WERI-Rb-1 (cell line): ENCODE data around the gene S100A9.
A peak's percentile ranks its signal among the peaks of the same experiment; 100 is the strongest.

ENCODE experiments used
- DNase-seq: peaks from one replicate; pipeline ENCODE4 v3.0.0-alpha.2; 2020
- H3K27ac ChIP-seq: fragments of 250-450 bp; sonication (Bioruptor Pico); 2 replicates; pipeline ENCODE4 v1.5.1; 2020; ENCODE audit warnings: mild to moderate bottlenecking, moderate library complexity
- H3K27me3 ChIP-seq: fragments of 250-450 bp; sonication (Bioruptor Pico); 2 replicates; pipeline ENCODE4 v1.5.1; 2021; ENCODE audit warnings: mild to moderate bottlenecking, low read depth, moderate library complexity; ENCODE audit not compliant: insufficient read depth, severe bottlenecking
- H3K36me3 ChIP-seq: fragments of 250-450 bp; sonication (Bioruptor Pico); 2 replicates; pipeline ENCODE4 v1.5.1; 2020; ENCODE audit warnings: mild to moderate bottlenecking, moderate library complexity
- H3K4me3 ChIP-seq: 2 replicates; pipeline ENCODE4 v1.5.1; 2011; ENCODE audit warnings: low read depth, mild to moderate bottlenecking, control low read depth, low read length
- H3K9me3 ChIP-seq: fragments of 250-450 bp; sonication (Bioruptor Pico); 2 replicates; pipeline ENCODE4 v1.5.1; 2021; ENCODE audit warnings: mild to moderate bottlenecking, moderate library complexity; ENCODE audit not compliant: severe bottlenecking
- TF ChIP-seq, protein P1 (sequence below): IDR thresholded peaks from 2 replicates; pipeline ENCODE4 v1.5.1; 2011; ENCODE audit warnings: low read depth, mild to moderate bottlenecking, control low read depth, inconsistent platforms, low read length

Gene S100A9

GRCh38 chr1:153347856-153348255, 9.8 kb upstream of the S100A9 start:
- peak; percentile 51 for DNase-seq
- H3K27me3 ChIP-seq: peaks cover 88% of the 10 kb centered on the region

GRCh38 chr1:153348511-153349362, 8.9 kb upstream of the S100A9 start, which contains the start of gene PGLYRP4:
TSS of gene PGLYRP4 (minus strand) at chr1:153348841. CDS start at chr1:153347932, 909 bp downstream.
- TF ChIP-seq, protein P1, sequence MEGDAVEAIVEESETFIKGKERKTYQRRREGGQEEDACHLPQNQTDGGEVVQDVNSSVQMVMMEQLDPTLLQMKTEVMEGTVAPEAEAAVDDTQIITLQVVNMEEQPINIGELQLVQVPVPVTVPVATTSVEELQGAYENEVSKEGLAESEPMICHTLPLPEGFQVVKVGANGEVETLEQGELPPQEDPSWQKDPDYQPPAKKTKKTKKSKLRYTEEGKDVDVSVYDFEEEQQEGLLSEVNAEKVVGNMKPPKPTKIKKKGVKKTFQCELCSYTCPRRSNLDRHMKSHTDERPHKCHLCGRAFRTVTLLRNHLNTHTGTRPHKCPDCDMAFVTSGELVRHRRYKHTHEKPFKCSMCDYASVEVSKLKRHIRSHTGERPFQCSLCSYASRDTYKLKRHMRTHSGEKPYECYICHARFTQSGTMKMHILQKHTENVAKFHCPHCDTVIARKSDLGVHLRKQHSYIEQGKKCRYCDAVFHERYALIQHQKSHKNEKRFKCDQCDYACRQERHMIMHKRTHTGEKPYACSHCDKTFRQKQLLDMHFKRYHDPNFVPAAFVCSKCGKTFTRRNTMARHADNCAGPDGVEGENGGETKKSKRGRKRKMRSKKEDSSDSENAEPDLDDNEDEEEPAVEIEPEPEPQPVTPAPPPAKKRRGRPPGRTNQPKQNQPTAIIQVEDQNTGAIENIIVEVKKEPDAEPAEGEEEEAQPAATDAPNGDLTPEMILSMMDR: 0 out of 2 replicates have a peak, but pooled peaks have one; percentile 33
- DNase-seq: peak; percentile 55
- no peak within 1 kb of the TSS for H3K4me3 ChIP-seq
- no peak within 1 kb of the TSS for H3K27ac ChIP-seq
- H3K9me3 ChIP-seq: peaks cover 3% of the 10 kb centered on the region
- peaks cover 80% of the 10 kb centered on the region for H3K27me3 ChIP-seq
- H3K36me3 ChIP-seq: no peaks in the 10 kb centered on the region

More at GRCh38 chr1:153347856-153348255, 9.8 kb upstream of the S100A9 start:
- Histone ChIP-seq H3K27ac (no peak overlapping the region), H3K9me3 (peaks cover 3% of the 10 kb centered on the region), H3K4me3 (no peak overlapping the region), H3K36me3 (no peaks in the 10 kb centered on the region)
- TF ChIP-seq, protein P1: no peak

DNA sequence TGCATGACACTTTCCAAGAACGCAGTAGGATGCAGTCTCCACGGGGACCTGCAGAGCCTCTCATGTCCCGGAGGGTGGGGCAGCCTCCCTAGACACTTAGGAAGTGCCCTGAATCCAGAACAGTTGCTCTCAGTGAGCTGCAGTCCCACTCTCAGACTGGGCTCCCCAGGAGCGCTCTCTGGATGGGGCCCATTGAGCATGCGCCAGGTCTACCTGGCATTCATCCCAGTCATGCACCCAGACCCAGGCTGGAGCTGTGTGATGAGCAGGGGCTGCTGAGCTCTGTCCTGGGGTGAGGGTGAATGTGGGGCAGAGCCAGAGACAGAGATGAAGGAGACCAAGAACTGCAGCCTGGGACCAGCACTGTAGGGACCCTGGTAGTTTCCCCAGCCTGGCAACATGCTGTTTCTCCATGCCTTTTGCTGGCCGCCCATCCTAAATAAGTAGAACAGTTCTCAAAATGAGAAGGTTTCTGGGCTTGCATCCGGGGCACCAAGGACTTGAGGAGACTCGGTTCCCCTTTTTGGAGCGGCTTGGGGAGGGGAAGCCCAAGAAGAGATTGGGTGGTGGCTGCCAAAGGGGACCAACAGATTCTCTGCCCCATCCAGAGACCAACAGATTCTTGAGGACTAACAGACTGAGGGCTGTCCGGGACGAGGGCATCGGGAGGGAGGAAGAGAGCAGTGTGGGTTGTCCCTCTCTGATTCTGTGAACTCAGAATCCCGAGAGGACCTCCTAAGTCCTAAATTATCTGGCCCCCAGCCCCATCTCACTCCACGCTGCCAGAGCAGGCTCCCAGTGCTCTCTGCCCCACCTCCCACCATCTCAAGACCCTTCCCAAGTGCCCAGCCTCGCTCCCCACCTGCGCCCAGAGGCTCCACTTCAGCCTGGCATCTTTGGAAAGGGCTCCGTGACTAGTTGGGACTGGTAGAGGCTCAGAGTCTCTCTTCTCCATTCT, 8.0 kb upstream of the S100A9 start:
- Histone ChIP-seq H3K27me3 (peaks cover 80% of the 10 kb centered on the region), H3K27ac (no peak overlapping the region), H3K4me3 (no peak overlapping the region), H3K36me3 (no peaks in the 10 kb centered on the region), H3K9me3 (peaks cover 1% of the 10 kb centered on the region)
- DNase-seq: peak; percentile 14
- TF ChIP-seq, protein P1: no peak

DNA sequence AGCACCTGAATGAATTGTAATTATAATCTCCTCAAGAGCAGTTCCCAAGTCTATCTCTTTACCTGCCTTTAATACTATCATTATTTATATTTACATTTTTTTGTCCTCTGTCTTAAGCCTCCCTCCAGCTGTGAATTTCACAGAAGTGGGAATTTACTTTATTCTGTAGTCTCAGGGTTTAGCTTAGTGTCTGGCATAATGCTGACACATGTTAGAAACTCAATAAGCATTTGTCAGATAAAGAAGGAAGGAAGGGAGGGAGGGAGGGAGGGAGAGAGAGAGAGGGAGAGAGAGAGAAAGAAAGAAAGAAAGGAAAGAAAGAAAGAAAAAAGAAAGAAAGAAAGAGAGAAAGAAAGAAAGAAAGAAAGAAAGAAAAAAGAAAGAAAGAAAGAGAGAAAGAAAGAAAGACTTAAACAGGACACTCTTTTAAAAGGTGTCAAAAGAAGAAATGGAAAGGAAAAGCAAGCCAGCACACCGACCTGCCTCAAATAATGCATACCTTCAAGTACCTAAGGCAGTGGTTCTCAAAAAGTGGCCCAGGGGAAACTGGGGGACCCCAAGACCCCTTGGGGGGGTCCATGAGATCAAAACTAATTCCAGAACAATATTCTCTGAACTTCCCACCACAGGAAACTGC, 7.2 kb upstream of the S100A9 start:
- Histone ChIP-seq H3K4me3 (no peak overlapping the region), H3K27me3 (peaks cover 80% of the 10 kb centered on the region), H3K27ac (no peak overlapping the region), H3K36me3 (no peaks in the 10 kb centered on the region), H3K9me3 (no peaks in the 10 kb centered on the region)
- TF ChIP-seq, protein P1: no peak
- DNase-seq: peak; percentile 5

GRCh38 chr1:153352523-153352922, 5.1 kb upstream of the S100A9 start:
- TF ChIP-seq, protein P1: peak; percentile 99
- H3K27me3 ChIP-seq: peaks cover 80% of the 10 kb centered on the region

More at GRCh38 chr1:153352523-153352922, 5.1 kb upstream of the S100A9 start:
- Histone ChIP-seq H3K36me3 (no peaks in the 10 kb centered on the region), H3K27ac (no peak overlapping the region), H3K9me3 (no peaks in the 10 kb centered on the region), H3K4me3 (no peak overlapping the region)
- peak; percentile 87 for DNase-seq
